Epithelial cell of prostate (primary cell): Measurements from ENCODE around the gene DUSP3.

Experiments used
- DNase-seq: peaks from one replicate; pipeline ENCODE4 v3.0.0-alpha.2; 2011; ENCODE audit warnings: low read depth, low spot score
- H3K27ac ChIP-seq: fragments of 450-650 bp; 2 replicates; pipeline ENCODE4 v1.5.1; 2017; ENCODE audit warnings: mild to moderate bottlenecking

The DUSP3 gene

GRCh38 chr17:43770957-43771356, 7.8 kb downstream of the DUSP3 start:
- no peak overlapping the region for H3K27ac ChIP-seq
- no peak for DNase-seq

- H3K27ac ChIP-seq = no peak overlapping the region
- no peak for DNase-seq
Measured at GRCh38 chr17:43769859-43770258, 8.9 kb downstream of the DUSP3 start.

- no peak for DNase-seq
- H3K27ac ChIP-seq = no peak overlapping the region
Measured at GRCh38 chr17:43769426-43769825, 9.4 kb downstream of the DUSP3 start.

- no peak for DNase-seq
Measured at GRCh38 chr17:43768943-43769342, 9.8 kb downstream of the DUSP3 start.

GRCh38 chr17:43768382-43768781, 10.4 kb downstream of the DUSP3 start:
- H3K27ac ChIP-seq = no peak overlapping the region
- no peak for DNase-seq

More at GRCh38 chr17:43768943-43769342, 9.8 kb downstream of the DUSP3 start:
- no peak overlapping the region for H3K27ac ChIP-seq

- no peak for DNase-seq
Measured at GRCh38 chr17:43767713-43768059, 11.1 kb downstream of the DUSP3 start.

GRCh38 chr17:43767053-43767712, 11.6 kb downstream of the DUSP3 start:
- DNase-seq = no peak
- H3K27ac ChIP-seq = no peak overlapping the region

More at GRCh38 chr17:43767713-43768059, 11.1 kb downstream of the DUSP3 start:
- no peak overlapping the region for H3K27ac ChIP-seq

- no peak for DNase-seq
- no peak overlapping the region for H3K27ac ChIP-seq
Measured at GRCh38 chr17:43766413-43767052, 12.2 kb downstream of the DUSP3 start.

- peak; percentile 63 for DNase-seq
Measured at GRCh38 chr17:43760254-43760852, 18.4 kb downstream of the DUSP3 start.

GRCh38 chr17:43759836-43760235, 18.9 kb downstream of the DUSP3 start:
- peak; percentile 54 for DNase-seq
- peak overlapping the region; percentile 12 for H3K27ac ChIP-seq

More at GRCh38 chr17:43760254-43760852, 18.4 kb downstream of the DUSP3 start:
- no peak overlapping the region for H3K27ac ChIP-seq

- H3K27ac ChIP-seq = peak within 1 kb of the TSS; percentile 12
- no peak for DNase-seq
Measured at GRCh38 chr17:43758497-43759174, 20.1 kb downstream of the DUSP3 start, which contains the start of gene SOST. TSS of gene SOST (minus strand) at chr17:43758791. CDS start at chr17:43758741, 50 bp downstream.

GRCh38 chr17:43758086-43758485, 20.7 kb downstream of the DUSP3 start:
- no peak for DNase-seq
- H3K27ac ChIP-seq = no peak overlapping the region

GRCh38 chr17:43757171-43757660, 21.6 kb downstream of the DUSP3 start:
- no peak for DNase-seq
- no peak overlapping the region for H3K27ac ChIP-seq

- DNase-seq = no peak
- H3K27ac ChIP-seq = no peak overlapping the region
Measured at GRCh38 chr17:43756201-43756600, 22.6 kb downstream of the DUSP3 start.

GRCh38 chr17:43755389-43755875, 23.3 kb downstream of the DUSP3 start:
- H3K27ac ChIP-seq = no peak overlapping the region
- no peak for DNase-seq

GRCh38 chr17:43754947-43755346, 23.8 kb downstream of the DUSP3 start:
- DNase-seq = no peak
- no peak overlapping the region for H3K27ac ChIP-seq

GRCh38 chr17:43753493-43754129, 25.2 kb downstream of the DUSP3 start:
- no peak overlapping the region for H3K27ac ChIP-seq
- DNase-seq = no peak

GRCh38 chr17:43750153-43750552, 28.6 kb downstream of the DUSP3 start:
- no peak for DNase-seq
- H3K27ac ChIP-seq = peak overlapping the region; percentile 83

GRCh38 chr17:43745541-43745940, 33.2 kb downstream of the DUSP3 start:
- no peak for DNase-seq
- H3K27ac ChIP-seq = no peak overlapping the region

GRCh38 chr17:43741636-43742035, 37.1 kb downstream of the DUSP3 start:
- DNase-seq = no peak
- H3K27ac ChIP-seq = no peak overlapping the region
